Measurements from ENCODE around the gene SGO2.
"Not testable (repeated sequence)": the region's sequence is repeated elsewhere in the genome, so short reads cannot be mapped to it uniquely, and the experiment has no call there.

Gene SGO2

GRCh38 chr2:200599206-200599605, 73.2 kb downstream of the SGO2 start:
- DNase-seq = no peak

- DNase-seq = no peak
Observed at GRCh38 chr2:200600549-200601225, 74.7 kb downstream of the SGO2 start.

- DNase-seq = no peak
Observed at GRCh38 chr2:200602584-200602983, 76.6 kb downstream of the SGO2 start.

- no peak for DNase-seq
Observed at GRCh38 chr2:200603972-200604371, 78.0 kb downstream of the SGO2 start.

GRCh38 chr2:200604571-200605255, 78.7 kb downstream of the SGO2 start:
- no peak for DNase-seq

- no peak for DNase-seq
Observed at GRCh38 chr2:200608341-200609027, 82.5 kb downstream of the SGO2 start.

- DNase-seq = no peak
Observed at GRCh38 chr2:200609028-200609614, 83.1 kb downstream of the SGO2 start.

GRCh38 chr2:200610217-200610616, 84.2 kb downstream of the SGO2 start:
- not testable (repeated sequence) for DNase-seq

- DNase-seq = no peak
Observed at GRCh38 chr2:200613692-200614091, 87.7 kb downstream of the SGO2 start.

GRCh38 chr2:200614249-200614648, 88.2 kb downstream of the SGO2 start:
- no peak for DNase-seq

GRCh38 chr2:200615247-200615646, 89.2 kb downstream of the SGO2 start:
- DNase-seq = no peak

GRCh38 chr2:200616193-200616592, 90.2 kb downstream of the SGO2 start:
- DNase-seq = no peak

- DNase-seq = no peak
Observed at GRCh38 chr2:200616656-200617055, 90.6 kb downstream of the SGO2 start.

- DNase-seq = no peak
Observed at GRCh38 chr2:200617156-200618053, 91.4 kb downstream of the SGO2 start.

- DNase-seq = no peak
Observed at GRCh38 chr2:200618054-200618419, 92.0 kb downstream of the SGO2 start.

- DNase-seq = no peak
Observed at GRCh38 chr2:200618590-200619021, 92.6 kb downstream of the SGO2 start.

- DNase-seq = no peak
Observed at GRCh38 chr2:200619279-200619678, 93.3 kb downstream of the SGO2 start.

- no peak for DNase-seq
Observed at GRCh38 chr2:200620606-200621390, 94.8 kb downstream of the SGO2 start.

- DNase-seq = no peak
Observed at GRCh38 chr2:200622106-200622505, 96.1 kb downstream of the SGO2 start.

GRCh38 chr2:200624026-200624425, 98.0 kb downstream of the SGO2 start:
- DNase-seq = no peak

- DNase-seq = no peak
Observed at GRCh38 chr2:200624658-200625057, 98.7 kb downstream of the SGO2 start.

GRCh38 chr2:200625282-200625681, 99.3 kb downstream of the SGO2 start:
- no peak for DNase-seq

Data from activated CD4-positive, alpha-beta T cell treated with anti-CD3 and anti-CD28 coated beads for 4 hours (primary cell).